Neural crest cell (in vitro differentiated cells): Measurements from ENCODE around the gene WWOX. TPM values are rescaled to one million over a fixed set of nuclear protein-coding genes. Genes with fewer than 3 reads are reported as not detected.

Source experiments
- DNase-seq: peaks from one replicate; pipeline ENCODE4 v3.0.0; 2021; ENCODE audit warnings: low read depth, mixed read lengths, low spot score
- H3K27ac Mint-ChIP-seq: one replicate; pipeline ENCODE4 v1.8.0; 2021; ENCODE audit warnings: mild to moderate bottlenecking, mixed read lengths; ENCODE audit not compliant: unreplicated experiment
- H3K27me3 Mint-ChIP-seq: 2 replicates; pipeline ENCODE4 v1.8.0; 2021; ENCODE audit warnings: low read depth, mild to moderate bottlenecking, mixed read lengths
- H3K36me3 Mint-ChIP-seq: 2 replicates; pipeline ENCODE4 v1.8.0; 2021; ENCODE audit warnings: low read depth, mild to moderate bottlenecking, mixed read lengths
- H3K4me1 Mint-ChIP-seq: 2 replicates; pipeline ENCODE4 v1.8.0; 2021; ENCODE audit warnings: mixed read lengths
- H3K4me3 Mint-ChIP-seq: one replicate; pipeline ENCODE4 v1.8.0; 2021; ENCODE audit warnings: mild to moderate bottlenecking, mixed read lengths
- H3K9me3 Mint-ChIP-seq: 2 replicates; pipeline ENCODE4 v1.8.0; 2021; ENCODE audit warnings: mixed read lengths
- CTCF ChIP-seq: fragments of 200-600 bp; sonication (generic); conservative IDR thresholded peaks from 2 replicates; pipeline ENCODE4 v1.5.0; 2021; ENCODE audit warnings: antibody characterized with exemption, mild to moderate bottlenecking
- total RNA-seq: library from RNA; stranded (reverse); gene quantifications from 2 replicates; pipeline ENCODE4 v1.2.1, GENCODE V29; 2021

WWOX gene
- total RNA-seq, 1 donor from 2014 or later: 30.5 TPM

GRCh38 chr16:78791926-78792325 is 692.5 kb downstream of the WWOX start:
- H3K4me1 Mint-ChIP-seq: peaks cover 5% of the 10 kb centered on the region
- no peak for DNase-seq
- TF ChIP-seq CTCF: no peak
- H3K27me3 Mint-ChIP-seq: no peaks in the 10 kb centered on the region
- H3K36me3 Mint-ChIP-seq: no peaks in the 10 kb centered on the region
- H3K9me3 Mint-ChIP-seq: peaks cover 7% of the 10 kb centered on the region
- H3K4me3 Mint-ChIP-seq: no peak overlapping the region
- H3K27ac Mint-ChIP-seq: no peak overlapping the region

GRCh38 chr16:78792952-78793351 is 693.5 kb downstream of the WWOX start:
- H3K27me3 Mint-ChIP-seq: no peaks in the 10 kb centered on the region
- H3K4me3 Mint-ChIP-seq: no peak overlapping the region
- no peak overlapping the region for H3K27ac Mint-ChIP-seq
- H3K9me3 Mint-ChIP-seq: peaks cover 6% of the 10 kb centered on the region
- H3K36me3 Mint-ChIP-seq: no peaks in the 10 kb centered on the region
- TF ChIP-seq CTCF: no peak
- H3K4me1 Mint-ChIP-seq: peaks cover 6% of the 10 kb centered on the region
- DNase-seq: no peak

- H3K27me3 Mint-ChIP-seq: no peaks in the 10 kb centered on the region
- H3K36me3 Mint-ChIP-seq: no peaks in the 10 kb centered on the region
- TF ChIP-seq CTCF: no peak
- peaks cover 4% of the 10 kb centered on the region for H3K9me3 Mint-ChIP-seq
- no peak for DNase-seq
- H3K27ac Mint-ChIP-seq: no peak overlapping the region
- peaks cover 16% of the 10 kb centered on the region for H3K4me1 Mint-ChIP-seq
- no peak overlapping the region for H3K4me3 Mint-ChIP-seq
Measured at GRCh38 chr16:78794581-78795250, 695.3 kb downstream of the WWOX start.

- no peak for TF ChIP-seq CTCF
- peaks cover 16% of the 10 kb centered on the region for H3K4me1 Mint-ChIP-seq
- no peaks in the 10 kb centered on the region for H3K27me3 Mint-ChIP-seq
- H3K36me3 Mint-ChIP-seq: no peaks in the 10 kb centered on the region
- no peak overlapping the region for H3K4me3 Mint-ChIP-seq
- H3K9me3 Mint-ChIP-seq: peaks cover 4% of the 10 kb centered on the region
- no peak for DNase-seq
- no peak overlapping the region for H3K27ac Mint-ChIP-seq
Measured at GRCh38 chr16:78795433-78795832, 696.0 kb downstream of the WWOX start.

GRCh38 chr16:78796221-78796866 is 696.9 kb downstream of the WWOX start:
- Mint-ChIP-seq H3K9me3 (peaks cover 4% of the 10 kb centered on the region), H3K27me3 (no peaks in the 10 kb centered on the region), H3K27ac (no peak overlapping the region), H3K4me1 (peaks cover 16% of the 10 kb centered on the region), H3K36me3 (no peaks in the 10 kb centered on the region), H3K4me3 (no peak overlapping the region)
- peak; percentile 22 for DNase-seq
- TF ChIP-seq CTCF: no peak
